ENCODE results near the gene MYCBP2.

The MYCBP2 gene

GRCh38 chr13:77053192-77053591 lies 273.7 kb downstream of the MYCBP2 start:
- 100% methylated on average over 3 of the region's 4 CpGs for WGBS (ENCODE audit: insufficient coverage)
- CTCF ChIA-PET: interaction anchor here (1.3 kb wide), 1 partner anchor 10 kb away, joined by 6 read pairs; no protein-coding TSS in a partner anchor
- Histone ChIP-seq H3K27ac (ENCODE audit: insufficient read depth in 1 of 2, low read depth in 1 of 2, low read length in 2 of 2, poor library complexity in 1 of 2, severe bottlenecking in 2 of 2) (no peak overlapping the region), H3K4me3 (ENCODE audit: control insufficient read depth in 1 of 7, extremely low read depth in 1 of 7, insufficient read depth in 4 of 7, low read depth in 2 of 7, low read length in 6 of 7) (no peak overlapping the region), H3K36me3 (ENCODE audit: control insufficient read depth in 4 of 4, insufficient read depth in 4 of 4, low read length in 3 of 4) (peaks cover 28 to 81% (median 65%) of the 10 kb centered on the region in 4 experiments), H3K27me3 (replicated peaks in 2 of 5; ENCODE audit: control insufficient read depth in 4 of 5, insufficient read depth in 5 of 5, low read length in 4 of 5) (no peaks in the 10 kb centered on the region), H3K4me1 (ENCODE audit: control extremely low read depth in 1 of 4, control insufficient read depth in 4 of 4, insufficient read depth in 4 of 4, low read length in 3 of 4) (peaks cover 0 to 14% (median 9%) of the 10 kb centered on the region in 4 experiments), H3K9me3 (ENCODE audit: control extremely low read depth in 1 of 5, control insufficient read depth in 4 of 5, insufficient read depth in 2 of 5, low read depth in 1 of 5, low read length in 4 of 5) (no peaks in the 10 kb centered on the region)
- POLR2A ChIA-PET: no interaction called here
- no peak for DNase-seq

GRCh38 chr13:77048681-77049080 lies 278.2 kb downstream of the MYCBP2 start:
- CTCF ChIA-PET: interaction anchor here (1.0 to 1.4 kb wide), 2 partner anchors 7 to 32 kb away, joined by 3 to 4 read pairs; no protein-coding TSS in a partner anchor
- Histone ChIP-seq H3K27me3 (replicated peaks in 2 of 5; ENCODE audit: control insufficient read depth in 4 of 5, insufficient read depth in 5 of 5, low read length in 4 of 5) (no peaks in the 10 kb centered on the region), H3K9me3 (ENCODE audit: control extremely low read depth in 1 of 5, control insufficient read depth in 4 of 5, insufficient read depth in 2 of 5, low read depth in 1 of 5, low read length in 4 of 5) (peaks cover 0 to 1% (median 0%) of the 10 kb centered on the region in 5 experiments), H3K36me3 (ENCODE audit: control insufficient read depth in 4 of 4, insufficient read depth in 4 of 4, low read length in 3 of 4) (peaks cover 30 to 67% (median 51%) of the 10 kb centered on the region in 4 experiments), H3K4me3 (ENCODE audit: control insufficient read depth in 1 of 7, extremely low read depth in 1 of 7, insufficient read depth in 4 of 7, low read depth in 2 of 7, low read length in 6 of 7) (no peak overlapping the region), H3K4me1 (ENCODE audit: control extremely low read depth in 1 of 4, control insufficient read depth in 4 of 4, insufficient read depth in 4 of 4, low read length in 3 of 4) (peaks cover 0 to 17% (median 10%) of the 10 kb centered on the region in 4 experiments), H3K27ac (ENCODE audit: insufficient read depth in 1 of 2, low read depth in 1 of 2, low read length in 2 of 2, poor library complexity in 1 of 2, severe bottlenecking in 2 of 2) (peak overlapping the region in 1 of 2 experiments; percentile 49)
- POLR2A ChIA-PET: interaction anchor here (0.7 kb wide), 1 partner anchor 351 kb away, joined by 3 read pairs; no protein-coding TSS in a partner anchor
- WGBS (ENCODE audit: insufficient coverage): 36% methylated on average over 3 of the region's 4 CpGs
- peak in 2 of 3 donors; percentile 33 to 41 for DNase-seq

GRCh38 chr13:77047649-77048343 lies 279.1 kb downstream of the MYCBP2 start:
- 90% methylated on average over 7 of the region's 8 CpGs for WGBS (ENCODE audit: insufficient coverage)
- peaks cover 26 to 62% (median 49%) of the 10 kb centered on the region in 4 experiments for H3K36me3 ChIP-seq (ENCODE audit: control insufficient read depth in 4 of 4, insufficient read depth in 4 of 4, low read length in 3 of 4)
- CTCF ChIA-PET: interaction anchor here (1.0 kb wide), 1 partner anchor 8 kb away, joined by 4 read pairs; no protein-coding TSS in a partner anchor
- no peak for DNase-seq
- no peak overlapping the region for H3K4me3 ChIP-seq (ENCODE audit: control insufficient read depth in 1 of 7, extremely low read depth in 1 of 7, insufficient read depth in 4 of 7, low read depth in 2 of 7, low read length in 6 of 7)
- peaks cover 3 to 18% (median 12%) of the 10 kb centered on the region in 4 experiments for H3K4me1 ChIP-seq (ENCODE audit: control extremely low read depth in 1 of 4, control insufficient read depth in 4 of 4, insufficient read depth in 4 of 4, low read length in 3 of 4)
- no peak overlapping the region for H3K27ac ChIP-seq (ENCODE audit: insufficient read depth in 1 of 2, low read depth in 1 of 2, low read length in 2 of 2, poor library complexity in 1 of 2, severe bottlenecking in 2 of 2)
- peaks cover 0 to 1% (median 0%) of the 10 kb centered on the region in 5 experiments for H3K9me3 ChIP-seq (ENCODE audit: control extremely low read depth in 1 of 5, control insufficient read depth in 4 of 5, insufficient read depth in 2 of 5, low read depth in 1 of 5, low read length in 4 of 5)
- POLR2A ChIA-PET: no interaction called here
- no peaks in the 10 kb centered on the region for H3K27me3 ChIP-seq (replicated peaks in 2 of 5; ENCODE audit: control insufficient read depth in 4 of 5, insufficient read depth in 5 of 5, low read length in 4 of 5)

- WGBS (ENCODE audit: insufficient coverage): 89% methylated on average over 4 of the region's 5 CpGs
- Histone ChIP-seq H3K27ac (ENCODE audit: insufficient read depth in 1 of 2, low read depth in 1 of 2, low read length in 2 of 2, poor library complexity in 1 of 2, severe bottlenecking in 2 of 2) (peak overlapping the region in 1 of 2 experiments; percentile 55), H3K4me3 (ENCODE audit: control insufficient read depth in 1 of 7, extremely low read depth in 1 of 7, insufficient read depth in 4 of 7, low read depth in 2 of 7, low read length in 6 of 7) (no peak overlapping the region), H3K36me3 (ENCODE audit: control insufficient read depth in 4 of 4, insufficient read depth in 4 of 4, low read length in 3 of 4) (peaks cover 12 to 27% (median 16%) of the 10 kb centered on the region in 4 experiments), H3K9me3 (ENCODE audit: control extremely low read depth in 1 of 5, control insufficient read depth in 4 of 5, insufficient read depth in 2 of 5, low read depth in 1 of 5, low read length in 4 of 5) (no peaks in the 10 kb centered on the region), H3K4me1 (ENCODE audit: control extremely low read depth in 1 of 4, control insufficient read depth in 4 of 4, insufficient read depth in 4 of 4, low read length in 3 of 4) (peaks cover 0 to 22% (median 13%) of the 10 kb centered on the region in 4 experiments), H3K27me3 (replicated peaks in 2 of 5; ENCODE audit: control insufficient read depth in 4 of 5, insufficient read depth in 5 of 5, low read length in 4 of 5) (no peaks in the 10 kb centered on the region)
- ChIA-PET POLR2A (interaction anchor here (0.6 to 2.0 kb wide), 2 partner anchors 16 to 128 kb away, joined by 3 to 8 read pairs; partner anchors contain the start of gene FBXL3), CTCF (interaction anchor here (0.8 to 2.5 kb wide), 6 partner anchors 10 to 150 kb away, joined by 3 to 7 read pairs (median 3); no protein-coding TSS in a partner anchor)
- peak in 2 of 3 donors; percentile 74 to 83 for DNase-seq
Observed at GRCh38 chr13:77042566-77043177, 284.2 kb downstream of the MYCBP2 start.

- ChIA-PET CTCF (no interaction called here), POLR2A (no interaction called here)
- WGBS (ENCODE audit: insufficient coverage): 93% methylated on average over 9 of the region's 9 CpGs
Observed at GRCh38 chr13:77040835-77041234, 286.1 kb downstream of the MYCBP2 start.

GRCh38 chr13:77040076-77040475 lies 286.8 kb downstream of the MYCBP2 start:
- POLR2A ChIA-PET: no interaction called here
- CTCF ChIA-PET: no interaction called here
- no peak overlapping the region for H3K27ac ChIP-seq (ENCODE audit: insufficient read depth in 1 of 2, low read depth in 1 of 2, low read length in 2 of 2, poor library complexity in 1 of 2, severe bottlenecking in 2 of 2)
- no peak for DNase-seq
- H3K4me3 ChIP-seq (ENCODE audit: control insufficient read depth in 1 of 7, extremely low read depth in 1 of 7, insufficient read depth in 4 of 7, low read depth in 2 of 7, low read length in 6 of 7): no peak overlapping the region
- H3K9me3 ChIP-seq (ENCODE audit: control extremely low read depth in 1 of 5, control insufficient read depth in 4 of 5, insufficient read depth in 2 of 5, low read depth in 1 of 5, low read length in 4 of 5): no peaks in the 10 kb centered on the region
- peaks cover 0 to 22% (median 13%) of the 10 kb centered on the region in 4 experiments for H3K4me1 ChIP-seq (ENCODE audit: control extremely low read depth in 1 of 4, control insufficient read depth in 4 of 4, insufficient read depth in 4 of 4, low read length in 3 of 4)
- peaks cover 2 to 9% (median 4%) of the 10 kb centered on the region in 4 experiments for H3K36me3 ChIP-seq (ENCODE audit: control insufficient read depth in 4 of 4, insufficient read depth in 4 of 4, low read length in 3 of 4)
- 100% methylated on average over 7 of the region's 7 CpGs for WGBS (ENCODE audit: insufficient coverage)
- H3K27me3 ChIP-seq (replicated peaks in 2 of 5; ENCODE audit: control insufficient read depth in 4 of 5, insufficient read depth in 5 of 5, low read length in 4 of 5): no peaks in the 10 kb centered on the region

More at GRCh38 chr13:77040835-77041234, 286.1 kb downstream of the MYCBP2 start:
- Histone ChIP-seq H3K9me3 (ENCODE audit: control extremely low read depth in 1 of 5, control insufficient read depth in 4 of 5, insufficient read depth in 2 of 5, low read depth in 1 of 5, low read length in 4 of 5) (no peaks in the 10 kb centered on the region), H3K36me3 (ENCODE audit: control insufficient read depth in 4 of 4, insufficient read depth in 4 of 4, low read length in 3 of 4) (peaks cover 4 to 13% (median 6%) of the 10 kb centered on the region in 4 experiments), H3K4me1 (ENCODE audit: control extremely low read depth in 1 of 4, control insufficient read depth in 4 of 4, insufficient read depth in 4 of 4, low read length in 3 of 4) (peaks cover 0 to 22% (median 13%) of the 10 kb centered on the region in 4 experiments), H3K4me3 (ENCODE audit: control insufficient read depth in 1 of 7, extremely low read depth in 1 of 7, insufficient read depth in 4 of 7, low read depth in 2 of 7, low read length in 6 of 7) (no peak overlapping the region), H3K27ac (ENCODE audit: insufficient read depth in 1 of 2, low read depth in 1 of 2, low read length in 2 of 2, poor library complexity in 1 of 2, severe bottlenecking in 2 of 2) (no peak overlapping the region), H3K27me3 (replicated peaks in 2 of 5; ENCODE audit: control insufficient read depth in 4 of 5, insufficient read depth in 5 of 5, low read length in 4 of 5) (no peaks in the 10 kb centered on the region)
- DNase-seq: no peak

All from common myeloid progenitor, CD34-positive (primary cell).